WTC11 (cell line): ENCODE data around the gene IL27RA. TPM values are rescaled to one million over a fixed set of nuclear protein-coding genes. Genes with fewer than 3 reads are reported as not detected.

Experiments
- ATAC-seq: fragments of 200-7000 bp; cut with Tn5 transposase; 2 replicates; pipeline ENCODE4 v1.10.0; 2021; ENCODE audit warnings: mild to moderate bottlenecking, moderate library complexity
- CTCF ChIA-PET: fragments of 300-600 bp; sonication (Branson Sonifier 250); formaldehyde crosslinking; loops from one replicate; lab custom pipeline; 2021; ENCODE audit warnings: antibody characterized with exemption; lab: Charles Lee
- POLR2A ChIA-PET: fragments of 350-600 bp; sonication (Branson Sonifier 250); formaldehyde crosslinking; loops from one replicate; lab custom pipeline; 2021; ENCODE audit warnings: antibody characterized with exemption; lab: Charles Lee
- DNase-seq: peaks from one replicate; pipeline ENCODE4 v3.0.0; 2021; ENCODE audit warnings: low spot score
- H3K27ac Mint-ChIP-seq: 2 replicates; pipeline ENCODE4 v1.8.0; 2021; ENCODE audit warnings: mixed read lengths
- H3K27me3 Mint-ChIP-seq: 2 replicates; pipeline ENCODE4 v1.8.0; 2021; ENCODE audit warnings: low read depth, mild to moderate bottlenecking, moderate library complexity, mixed read lengths
- H3K36me3 Mint-ChIP-seq: 2 replicates; pipeline ENCODE4 v1.8.0; 2021; ENCODE audit warnings: mixed read lengths
- H3K4me1 Mint-ChIP-seq: 2 replicates; pipeline ENCODE4 v1.8.0; 2022; ENCODE audit warnings: mixed read lengths
- H3K4me3 Mint-ChIP-seq: 2 replicates; pipeline ENCODE4 v1.8.0; 2021; ENCODE audit warnings: mild to moderate bottlenecking, moderate library complexity, mixed read lengths
- H3K9me3 Mint-ChIP-seq: 2 replicates; pipeline ENCODE4 v1.8.0; 2021; ENCODE audit warnings: mixed read lengths
- ATF2 ChIP-seq: sonication (generic); formaldehyde crosslinking; IDR thresholded peaks from 2 replicates; pipeline ENCODE4 v1.8.1; 2022; ENCODE audit warnings: low read depth, missing genetic modification reagents, borderline replicate concordance
- ESRRA ChIP-seq: sonication (generic); formaldehyde crosslinking; IDR thresholded peaks from 2 replicates; pipeline ENCODE4 v1.8.1; 2022; ENCODE audit warnings: mild to moderate bottlenecking, missing genetic modification reagents, borderline replicate concordance
- ETV6 ChIP-seq: sonication (generic); formaldehyde crosslinking; IDR thresholded peaks from 2 replicates; pipeline ENCODE4 v1.8.1; 2022; ENCODE audit warnings: mild to moderate bottlenecking, missing genetic modification reagents
- FOXK1 ChIP-seq: sonication (generic); formaldehyde crosslinking; IDR thresholded peaks from 2 replicates; pipeline ENCODE4 v1.8.0; 2022; ENCODE audit warnings: mild to moderate bottlenecking, moderate library complexity, missing genetic modification reagents
- FOXP1 ChIP-seq: sonication (generic); formaldehyde crosslinking; IDR thresholded peaks from 2 replicates; pipeline ENCODE4 v1.8.0; 2022; ENCODE audit warnings: missing genetic modification reagents, mild to moderate bottlenecking, moderate library complexity, borderline replicate concordance
- GTF2I ChIP-seq: fragments of 250-450 bp; sonication (Bioruptor Pico); conservative IDR thresholded peaks from 2 replicates; pipeline ENCODE4 v1.4.0; 2021; ENCODE audit warnings: mild to moderate bottlenecking
- JAZF1 ChIP-seq: fragments of 250-450 bp; sonication (Bioruptor Pico); IDR thresholded peaks from 2 replicates; pipeline ENCODE4 v1.9.0; 2021; ENCODE audit warnings: moderate library complexity, mild to moderate bottlenecking, inconsistent platforms
- KAT7 ChIP-seq: sonication (generic); formaldehyde crosslinking; IDR thresholded peaks from 2 replicates; pipeline ENCODE4 v1.8.1; 2023; ENCODE audit warnings: missing genetic modification reagents, mild to moderate bottlenecking, borderline replicate concordance
- NR1H2 ChIP-seq: sonication (generic); formaldehyde crosslinking; IDR thresholded peaks from 2 replicates; pipeline ENCODE4 v1.9.0; 2021; ENCODE audit warnings: mild to moderate bottlenecking, moderate library complexity, missing genetic modification reagents
- OVOL2 ChIP-seq: fragments of 250-450 bp; sonication (Bioruptor Pico); IDR thresholded peaks from 2 replicates; pipeline ENCODE4 v1.9.0; 2021; ENCODE audit warnings: mild to moderate bottlenecking, borderline replicate concordance
- SMAD3 ChIP-seq: sonication (generic); formaldehyde crosslinking; IDR thresholded peaks from 2 replicates; pipeline ENCODE4 v1.8.0; 2022; ENCODE audit warnings: missing genetic modification reagents, mild to moderate bottlenecking, borderline replicate concordance
- SOX15 ChIP-seq: fragments of 250-450 bp; sonication (Bioruptor Pico); IDR thresholded peaks from 2 replicates; pipeline ENCODE4 v1.9.0; 2021; ENCODE audit warnings: mild to moderate bottlenecking
- SP1 ChIP-seq: sonication (generic); formaldehyde crosslinking; conservative IDR thresholded peaks from 2 replicates; pipeline ENCODE4 v1.8.1; 2022; ENCODE audit warnings: missing genetic modification reagents
- TCF7 ChIP-seq: sonication (generic); formaldehyde crosslinking; IDR thresholded peaks from 2 replicates; pipeline ENCODE4 v1.8.0; 2022; ENCODE audit warnings: mild to moderate bottlenecking, low read depth, missing genetic modification reagents, moderate library complexity
- TEAD1 ChIP-seq: sonication (generic); formaldehyde crosslinking; IDR thresholded peaks from 2 replicates; pipeline ENCODE4 v1.8.0; 2022; ENCODE audit warnings: mild to moderate bottlenecking, missing genetic modification reagents
- ZNF317 ChIP-seq: sonication (generic); formaldehyde crosslinking; IDR thresholded peaks from 2 replicates; pipeline ENCODE4 v1.8.1; 2023; ENCODE audit warnings: low read depth, mild to moderate bottlenecking, moderate library complexity, missing genetic modification reagents, borderline replicate concordance
- ZNF423 ChIP-seq: fragments of 250-450 bp; sonication (Bioruptor Pico); IDR thresholded peaks from 2 replicates; pipeline ENCODE4 v2.1.2; 2022; ENCODE audit warnings: mild to moderate bottlenecking, moderate library complexity
- ZNF532 ChIP-seq: fragments of 250-450 bp; sonication (Bioruptor Pico); IDR thresholded peaks from 2 replicates; pipeline ENCODE4 v1.9.0; 2021; ENCODE audit warnings: mild to moderate bottlenecking, borderline replicate concordance
- total RNA-seq: library from RNA; stranded (reverse); gene quantifications from 3 replicates; pipeline ENCODE4 v1.2.3, GENCODE V29; 2021
- TF ChIP-seq, protein P1 (sequence below): sonication (generic); formaldehyde crosslinking; IDR thresholded peaks from 2 replicates; pipeline ENCODE4 v1.8.0; 2022; ENCODE audit warnings: mild to moderate bottlenecking, missing genetic modification reagents
- TF ChIP-seq, protein P2 (sequence below): sonication (generic); formaldehyde crosslinking; IDR thresholded peaks from 2 replicates; pipeline ENCODE4 v1.8.1; 2023; ENCODE audit warnings: mild to moderate bottlenecking, missing genetic modification reagents, moderate library complexity
- TF ChIP-seq, protein P3 (sequence below): sonication (generic); formaldehyde crosslinking; IDR thresholded peaks from 2 replicates; pipeline ENCODE4 v1.8.0; 2022; ENCODE audit warnings: mild to moderate bottlenecking, missing genetic modification reagents
- TF ChIP-seq, protein P4 (sequence below): fragments of 250-450 bp; sonication (Bioruptor Pico); IDR thresholded peaks from 2 replicates; pipeline ENCODE4 v1.9.0; 2021; ENCODE audit warnings: mild to moderate bottlenecking
- TF ChIP-seq, protein P5 (sequence below): sonication (generic); formaldehyde crosslinking; conservative IDR thresholded peaks from 2 replicates; pipeline ENCODE4 v1.8.1; 2022; ENCODE audit warnings: mild to moderate bottlenecking, missing genetic modification reagents

Gene IL27RA
- total RNA-seq, 1 experiment from 2014 or later = 12.2 TPM

DNA sequence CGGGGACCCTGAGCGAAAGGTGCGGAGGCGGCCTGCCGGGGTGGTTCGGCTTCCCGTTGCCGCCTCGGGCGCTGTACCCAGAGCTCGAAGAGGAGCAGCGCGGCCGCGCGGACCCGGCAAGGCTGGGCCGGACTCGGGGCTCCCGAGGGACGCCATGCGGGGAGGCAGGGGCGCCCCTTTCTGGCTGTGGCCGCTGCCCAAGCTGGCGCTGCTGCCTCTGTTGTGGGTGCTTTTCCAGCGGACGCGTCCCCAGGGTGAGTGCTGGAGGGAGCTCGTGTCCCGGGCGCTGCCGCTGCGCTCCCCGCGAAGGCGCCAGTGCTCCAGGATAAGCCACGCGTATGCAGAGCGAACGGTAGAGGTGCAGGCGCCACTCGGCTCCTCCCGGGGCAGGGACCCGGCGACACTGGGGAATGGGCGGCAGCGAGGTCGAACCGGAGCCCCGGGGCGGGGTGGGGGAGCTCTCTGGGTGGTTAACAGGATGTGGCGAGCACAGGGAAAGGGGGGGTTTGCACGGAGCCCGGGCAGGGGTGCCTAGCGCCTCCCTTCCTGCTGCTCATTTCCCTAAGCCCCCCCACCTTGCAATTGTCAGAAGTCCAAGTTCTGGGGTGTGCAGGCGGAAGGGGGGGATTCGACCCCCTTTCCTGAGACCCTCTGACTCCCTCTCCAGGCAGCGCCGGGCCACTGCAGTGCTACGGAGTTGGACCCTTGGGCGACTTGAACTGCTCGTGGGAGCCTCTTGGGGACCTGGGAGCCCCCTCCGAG, at the start of gene IL27RA (continued):
- TF ChIP-seq, protein P1, sequence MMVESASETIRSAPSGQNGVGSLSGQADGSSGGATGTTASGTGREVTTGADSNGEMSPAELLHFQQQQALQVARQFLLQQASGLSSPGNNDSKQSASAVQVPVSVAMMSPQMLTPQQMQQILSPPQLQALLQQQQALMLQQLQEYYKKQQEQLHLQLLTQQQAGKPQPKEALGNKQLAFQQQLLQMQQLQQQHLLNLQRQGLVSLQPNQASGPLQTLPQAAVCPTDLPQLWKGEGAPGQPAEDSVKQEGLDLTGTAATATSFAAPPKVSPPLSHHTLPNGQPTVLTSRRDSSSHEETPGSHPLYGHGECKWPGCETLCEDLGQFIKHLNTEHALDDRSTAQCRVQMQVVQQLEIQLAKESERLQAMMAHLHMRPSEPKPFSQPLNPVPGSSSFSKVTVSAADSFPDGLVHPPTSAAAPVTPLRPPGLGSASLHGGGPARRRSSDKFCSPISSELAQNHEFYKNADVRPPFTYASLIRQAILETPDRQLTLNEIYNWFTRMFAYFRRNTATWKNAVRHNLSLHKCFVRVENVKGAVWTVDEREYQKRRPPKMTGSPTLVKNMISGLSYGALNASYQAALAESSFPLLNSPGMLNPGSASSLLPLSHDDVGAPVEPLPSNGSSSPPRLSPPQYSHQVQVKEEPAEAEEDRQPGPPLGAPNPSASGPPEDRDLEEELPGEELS (CRISPR knock-in tag) = peak; percentile 79; the same call in 1 of the 2 replicates
- peak; percentile 65; the same call in 1 of the 2 replicates for TF ChIP-seq ETV6 (CRISPR knock-in tag)
- TF ChIP-seq SP1 (CRISPR knock-in tag) = no peak; the same call in 1 of the 2 replicates
- TF ChIP-seq SMAD3 (CRISPR knock-in tag) = no peak
- TF ChIP-seq ESRRA (CRISPR knock-in tag) = peak; percentile 57; the same call in 1 of the 2 replicates
- TF ChIP-seq, protein P2, sequence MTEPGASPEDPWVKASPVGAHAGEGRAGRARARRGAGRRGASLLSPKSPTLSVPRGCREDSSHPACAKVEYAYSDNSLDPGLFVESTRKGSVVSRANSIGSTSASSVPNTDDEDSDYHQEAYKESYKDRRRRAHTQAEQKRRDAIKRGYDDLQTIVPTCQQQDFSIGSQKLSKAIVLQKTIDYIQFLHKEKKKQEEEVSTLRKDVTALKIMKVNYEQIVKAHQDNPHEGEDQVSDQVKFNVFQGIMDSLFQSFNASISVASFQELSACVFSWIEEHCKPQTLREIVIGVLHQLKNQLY (CRISPR knock-in tag) = no peak
- peak; percentile 24; the same call in 1 of the 2 replicates for TF ChIP-seq ZNF423 (CRISPR knock-in tag)
- no peak for TF ChIP-seq JAZF1
- TF ChIP-seq ATF2 (CRISPR knock-in tag) = no peak
- no peak for TF ChIP-seq ZNF317
- TF ChIP-seq NR1H2 (CRISPR knock-in tag) = no peak
- TF ChIP-seq SOX15 (CRISPR knock-in tag) = no peak
- TF ChIP-seq TEAD1 = no peak
- 0 out of 2 replicates have a peak, but pooled peaks have one; percentile 23 for TF ChIP-seq KAT7 (CRISPR knock-in tag)
- TF ChIP-seq FOXP1 (CRISPR knock-in tag) = 0 out of 2 replicates have a peak, but pooled peaks have one; percentile 20
- TF ChIP-seq TCF7 (CRISPR knock-in tag) = no peak
- TF ChIP-seq ZNF532 = no peak
- TF ChIP-seq, all 79 proteins: peak for 17

DNA sequence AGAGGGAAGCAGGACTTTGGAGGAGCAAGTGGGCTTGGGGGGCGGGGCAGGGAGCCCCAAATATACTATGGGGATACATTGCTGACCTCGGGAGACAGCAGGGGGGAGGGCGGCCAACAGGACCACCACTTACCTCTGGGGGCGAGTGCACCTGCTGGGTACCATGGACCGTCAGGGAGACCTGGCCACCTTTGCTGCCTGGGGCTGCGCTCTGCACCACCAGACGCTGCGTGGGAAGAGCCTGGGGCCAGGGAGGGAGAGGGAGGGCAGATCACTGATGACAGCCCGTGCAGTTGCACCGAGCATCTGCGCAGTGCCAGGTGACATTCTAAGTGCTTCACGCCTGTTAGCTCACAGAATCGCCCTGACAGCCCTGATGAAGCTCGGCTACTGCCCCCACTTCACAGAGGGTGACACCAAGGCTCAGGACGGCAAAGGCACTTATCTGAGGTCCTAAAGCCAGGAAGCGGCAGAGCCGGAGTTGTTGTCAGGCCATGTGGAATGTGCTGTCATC, 49.5 kb upstream of the IL27RA start:
- no peak overlapping the region for H3K27ac Mint-ChIP-seq
- CTCF ChIA-PET = interaction anchor here (0.5 to 1.8 kb wide), 2 partner anchors 50 to 402 kb away, joined by 4 to 10 read pairs; partner anchors contain the start of gene IL27RA
- TF ChIP-seq, protein P3, sequence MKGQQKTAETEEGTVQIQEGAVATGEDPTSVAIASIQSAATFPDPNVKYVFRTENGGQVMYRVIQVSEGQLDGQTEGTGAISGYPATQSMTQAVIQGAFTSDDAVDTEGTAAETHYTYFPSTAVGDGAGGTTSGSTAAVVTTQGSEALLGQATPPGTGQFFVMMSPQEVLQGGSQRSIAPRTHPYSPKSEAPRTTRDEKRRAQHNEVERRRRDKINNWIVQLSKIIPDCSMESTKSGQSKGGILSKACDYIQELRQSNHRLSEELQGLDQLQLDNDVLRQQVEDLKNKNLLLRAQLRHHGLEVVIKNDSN = no peak
- TF ChIP-seq, protein P4, sequence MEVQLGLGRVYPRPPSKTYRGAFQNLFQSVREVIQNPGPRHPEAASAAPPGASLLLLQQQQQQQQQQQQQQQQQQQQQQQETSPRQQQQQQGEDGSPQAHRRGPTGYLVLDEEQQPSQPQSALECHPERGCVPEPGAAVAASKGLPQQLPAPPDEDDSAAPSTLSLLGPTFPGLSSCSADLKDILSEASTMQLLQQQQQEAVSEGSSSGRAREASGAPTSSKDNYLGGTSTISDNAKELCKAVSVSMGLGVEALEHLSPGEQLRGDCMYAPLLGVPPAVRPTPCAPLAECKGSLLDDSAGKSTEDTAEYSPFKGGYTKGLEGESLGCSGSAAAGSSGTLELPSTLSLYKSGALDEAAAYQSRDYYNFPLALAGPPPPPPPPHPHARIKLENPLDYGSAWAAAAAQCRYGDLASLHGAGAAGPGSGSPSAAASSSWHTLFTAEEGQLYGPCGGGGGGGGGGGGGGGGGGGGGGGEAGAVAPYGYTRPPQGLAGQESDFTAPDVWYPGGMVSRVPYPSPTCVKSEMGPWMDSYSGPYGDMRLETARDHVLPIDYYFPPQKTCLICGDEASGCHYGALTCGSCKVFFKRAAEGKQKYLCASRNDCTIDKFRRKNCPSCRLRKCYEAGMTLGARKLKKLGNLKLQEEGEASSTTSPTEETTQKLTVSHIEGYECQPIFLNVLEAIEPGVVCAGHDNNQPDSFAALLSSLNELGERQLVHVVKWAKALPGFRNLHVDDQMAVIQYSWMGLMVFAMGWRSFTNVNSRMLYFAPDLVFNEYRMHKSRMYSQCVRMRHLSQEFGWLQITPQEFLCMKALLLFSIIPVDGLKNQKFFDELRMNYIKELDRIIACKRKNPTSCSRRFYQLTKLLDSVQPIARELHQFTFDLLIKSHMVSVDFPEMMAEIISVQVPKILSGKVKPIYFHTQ (CRISPR knock-in tag) = no peak
- TF ChIP-seq OVOL2 (CRISPR knock-in tag) (no peak), FOXK1 (no peak), GTF2I (CRISPR knock-in tag) (no peak)
- TF ChIP-seq, protein P5, sequence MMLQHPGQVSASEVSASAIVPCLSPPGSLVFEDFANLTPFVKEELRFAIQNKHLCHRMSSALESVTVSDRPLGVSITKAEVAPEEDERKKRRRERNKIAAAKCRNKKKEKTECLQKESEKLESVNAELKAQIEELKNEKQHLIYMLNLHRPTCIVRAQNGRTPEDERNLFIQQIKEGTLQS (CRISPR knock-in tag) = no peak

More for the DNA sequence above, 49.5 kb upstream of the IL27RA start:
- no peak for ATAC-seq
- POLR2A ChIA-PET = no interaction called here
- H3K9me3 Mint-ChIP-seq = no peaks in the 10 kb centered on the region
- H3K4me1 Mint-ChIP-seq = peaks cover 42% of the 10 kb centered on the region
- no peak for DNase-seq
- H3K36me3 Mint-ChIP-seq = no peaks in the 10 kb centered on the region
- H3K4me3 Mint-ChIP-seq = no peak overlapping the region
- H3K27me3 Mint-ChIP-seq = no peaks in the 10 kb centered on the region; the same call in 1 of the 2 replicates
